Glutamatergic neuron (in vitro differentiated cells): ENCODE data around the gene ATP5MC3. TPM values are rescaled to one million over a fixed set of nuclear protein-coding genes. Genes with fewer than 3 reads are reported as not detected.

Experiments used
- DNase-seq: peaks from one replicate; pipeline ENCODE4 v3.0.0; 2022
- H3K27ac Mint-ChIP-seq: one replicate; pipeline ENCODE4 v1.8.0; 2020; ENCODE audit warnings: mild to moderate bottlenecking, mixed read lengths, inconsistent platforms; ENCODE audit not compliant: unreplicated experiment
- H3K27me3 Mint-ChIP-seq: one replicate; pipeline ENCODE4 v1.8.0; 2020; ENCODE audit warnings: mild to moderate bottlenecking, moderate library complexity, mixed read lengths, inconsistent platforms; ENCODE audit not compliant: unreplicated experiment
- H3K36me3 Mint-ChIP-seq: one replicate; pipeline ENCODE4 v1.8.0; 2020; ENCODE audit warnings: mild to moderate bottlenecking, mixed read lengths, inconsistent platforms; ENCODE audit not compliant: unreplicated experiment
- H3K4me1 Mint-ChIP-seq: one replicate; pipeline ENCODE4 v1.8.0; 2020; ENCODE audit warnings: mild to moderate bottlenecking, low read depth, mixed read lengths, inconsistent platforms; ENCODE audit not compliant: unreplicated experiment
- H3K4me3 Mint-ChIP-seq: one replicate; pipeline ENCODE4 v1.8.0; 2020; ENCODE audit warnings: mild to moderate bottlenecking, mixed read lengths, inconsistent platforms; ENCODE audit not compliant: unreplicated experiment
- H3K9me3 Mint-ChIP-seq: one replicate; pipeline ENCODE4 v1.8.0; 2020; ENCODE audit warnings: mild to moderate bottlenecking, moderate library complexity, mixed read lengths, inconsistent platforms; ENCODE audit not compliant: unreplicated experiment
- total RNA-seq: library from RNA; stranded (reverse); fragmentation: NEBNext Ultra II Directional; extraction: Animal tissue kit (Norgen Biotek cat#: 25700); gene quantifications from one replicate; pipeline ENCODE4 v1.2.1, GENCODE V29; 2021; ENCODE audit not compliant: unreplicated experiment
- TF ChIP-seq, protein P1 (sequence below): fragments of 200-600 bp; sonication (generic); IDR thresholded peaks from one replicate; pipeline ENCODE4 v1.5.0; 2021; ENCODE audit not compliant: partially characterized antibody, unreplicated experiment

ATP5MC3 gene
- total RNA-seq, 1 donor from 2014 or later = 220 TPM

DNA sequence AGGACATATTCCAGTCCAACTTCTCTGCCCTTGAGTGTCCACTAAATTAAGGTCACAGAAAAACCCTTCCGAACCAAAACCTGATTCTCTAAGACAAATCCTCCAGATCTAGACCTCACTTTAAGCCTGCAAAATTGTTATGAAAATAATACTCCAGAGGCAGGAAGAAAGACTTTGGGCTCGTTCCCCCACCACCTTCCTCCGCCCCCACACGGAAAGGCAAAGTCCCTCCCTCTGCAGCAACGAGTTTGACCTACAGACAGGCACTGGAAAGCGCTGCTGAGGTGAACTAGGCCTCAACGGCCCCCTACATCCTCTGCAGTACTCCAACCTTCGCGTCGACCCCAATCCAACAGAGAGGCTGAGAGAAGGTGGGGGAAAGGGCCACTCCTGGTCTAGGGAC lies 808 bp downstream of the ATP5MC3 start:
- peak overlapping the region; percentile 95 for H3K4me3 Mint-ChIP-seq
- no peaks in the 10 kb centered on the region for H3K36me3 Mint-ChIP-seq
- peak; percentile 30 for DNase-seq
- peaks cover 4% of the 10 kb centered on the region for H3K9me3 Mint-ChIP-seq
- peaks cover 9% of the 10 kb centered on the region for H3K27me3 Mint-ChIP-seq
- H3K27ac Mint-ChIP-seq = peak overlapping the region; percentile 85
- H3K4me1 Mint-ChIP-seq = peaks cover 7% of the 10 kb centered on the region
- TF ChIP-seq, protein P1, sequence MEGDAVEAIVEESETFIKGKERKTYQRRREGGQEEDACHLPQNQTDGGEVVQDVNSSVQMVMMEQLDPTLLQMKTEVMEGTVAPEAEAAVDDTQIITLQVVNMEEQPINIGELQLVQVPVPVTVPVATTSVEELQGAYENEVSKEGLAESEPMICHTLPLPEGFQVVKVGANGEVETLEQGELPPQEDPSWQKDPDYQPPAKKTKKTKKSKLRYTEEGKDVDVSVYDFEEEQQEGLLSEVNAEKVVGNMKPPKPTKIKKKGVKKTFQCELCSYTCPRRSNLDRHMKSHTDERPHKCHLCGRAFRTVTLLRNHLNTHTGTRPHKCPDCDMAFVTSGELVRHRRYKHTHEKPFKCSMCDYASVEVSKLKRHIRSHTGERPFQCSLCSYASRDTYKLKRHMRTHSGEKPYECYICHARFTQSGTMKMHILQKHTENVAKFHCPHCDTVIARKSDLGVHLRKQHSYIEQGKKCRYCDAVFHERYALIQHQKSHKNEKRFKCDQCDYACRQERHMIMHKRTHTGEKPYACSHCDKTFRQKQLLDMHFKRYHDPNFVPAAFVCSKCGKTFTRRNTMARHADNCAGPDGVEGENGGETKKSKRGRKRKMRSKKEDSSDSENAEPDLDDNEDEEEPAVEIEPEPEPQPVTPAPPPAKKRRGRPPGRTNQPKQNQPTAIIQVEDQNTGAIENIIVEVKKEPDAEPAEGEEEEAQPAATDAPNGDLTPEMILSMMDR = no peak

DNA sequence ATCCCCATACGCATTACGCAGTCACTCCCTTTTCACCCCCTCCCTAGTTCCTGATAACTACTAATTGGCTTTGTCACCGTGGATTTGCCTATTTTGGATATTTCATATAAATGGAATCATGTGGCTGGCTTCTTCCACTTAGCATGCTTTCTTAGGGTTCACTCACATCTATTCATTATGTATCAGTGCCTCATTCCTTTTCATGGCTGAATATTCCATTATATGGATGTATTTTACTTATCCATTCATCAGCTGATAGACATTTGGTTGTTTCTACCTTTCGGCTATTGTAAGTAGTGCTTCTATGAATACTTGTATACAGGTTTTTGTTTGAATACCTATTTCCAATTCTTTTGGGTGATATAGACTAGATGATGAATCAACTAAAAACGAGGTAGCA lies 4.9 kb downstream of the ATP5MC3 start:
- H3K9me3 Mint-ChIP-seq = peaks cover 2% of the 10 kb centered on the region
- H3K27ac Mint-ChIP-seq = no peak overlapping the region
- peaks cover 4% of the 10 kb centered on the region for H3K4me1 Mint-ChIP-seq
- no peaks in the 10 kb centered on the region for H3K36me3 Mint-ChIP-seq
- no peak for DNase-seq
- peaks cover 5% of the 10 kb centered on the region for H3K27me3 Mint-ChIP-seq
- TF ChIP-seq, protein P1 = no peak
- H3K4me3 Mint-ChIP-seq = no peak overlapping the region

DNA sequence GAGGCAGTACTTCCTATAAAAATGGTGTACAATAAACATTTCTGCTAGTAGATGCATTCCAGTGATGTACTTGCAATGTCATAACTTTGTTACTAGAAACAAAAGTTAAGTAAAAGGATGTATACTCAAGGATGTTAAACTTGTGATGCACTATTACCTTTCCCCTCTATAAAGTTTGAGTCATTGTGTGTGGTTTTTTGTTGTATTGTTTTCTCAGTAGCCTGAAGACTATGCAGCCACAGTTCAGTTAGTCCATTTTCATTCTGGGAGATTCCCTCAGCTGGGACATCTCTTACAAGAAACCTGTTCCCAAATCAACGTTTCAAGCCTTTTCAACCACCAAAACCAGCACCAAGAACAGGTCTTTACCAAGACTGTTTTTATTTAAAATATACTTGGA lies 5.6 kb downstream of the ATP5MC3 start:
- DNase-seq = no peak
- peaks cover 2% of the 10 kb centered on the region for H3K4me1 Mint-ChIP-seq
- H3K27ac Mint-ChIP-seq = no peak overlapping the region
- peaks cover 3% of the 10 kb centered on the region for H3K27me3 Mint-ChIP-seq
- TF ChIP-seq, protein P1 = no peak
- H3K36me3 Mint-ChIP-seq = no peaks in the 10 kb centered on the region
- H3K4me3 Mint-ChIP-seq = no peak overlapping the region
- no peaks in the 10 kb centered on the region for H3K9me3 Mint-ChIP-seq

DNA sequence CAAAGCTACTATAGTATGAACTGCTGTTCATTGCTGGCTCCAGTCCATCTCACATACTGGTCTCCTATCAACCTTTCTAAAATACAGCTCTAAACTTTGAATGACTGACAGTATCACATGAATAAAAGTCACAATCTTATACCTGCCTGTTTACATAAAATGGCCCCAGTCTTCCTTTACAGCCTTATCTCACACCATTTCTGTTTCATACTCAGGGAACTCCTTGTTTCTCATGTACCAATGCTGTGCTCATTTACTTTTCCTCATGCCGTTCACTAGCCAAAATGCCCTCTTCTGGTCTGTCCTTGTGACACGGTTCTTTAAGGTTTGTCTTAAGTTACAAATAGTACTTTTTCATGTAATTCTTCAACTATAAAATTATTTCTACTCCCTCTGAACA lies 6.2 kb downstream of the ATP5MC3 start:
- TF ChIP-seq, protein P1 = no peak
- H3K27me3 Mint-ChIP-seq = no peaks in the 10 kb centered on the region
- no peaks in the 10 kb centered on the region for H3K4me1 Mint-ChIP-seq
- no peak overlapping the region for H3K4me3 Mint-ChIP-seq
- DNase-seq = no peak
- H3K9me3 Mint-ChIP-seq = no peaks in the 10 kb centered on the region
- H3K36me3 Mint-ChIP-seq = no peaks in the 10 kb centered on the region
- H3K27ac Mint-ChIP-seq = no peak overlapping the region

DNA sequence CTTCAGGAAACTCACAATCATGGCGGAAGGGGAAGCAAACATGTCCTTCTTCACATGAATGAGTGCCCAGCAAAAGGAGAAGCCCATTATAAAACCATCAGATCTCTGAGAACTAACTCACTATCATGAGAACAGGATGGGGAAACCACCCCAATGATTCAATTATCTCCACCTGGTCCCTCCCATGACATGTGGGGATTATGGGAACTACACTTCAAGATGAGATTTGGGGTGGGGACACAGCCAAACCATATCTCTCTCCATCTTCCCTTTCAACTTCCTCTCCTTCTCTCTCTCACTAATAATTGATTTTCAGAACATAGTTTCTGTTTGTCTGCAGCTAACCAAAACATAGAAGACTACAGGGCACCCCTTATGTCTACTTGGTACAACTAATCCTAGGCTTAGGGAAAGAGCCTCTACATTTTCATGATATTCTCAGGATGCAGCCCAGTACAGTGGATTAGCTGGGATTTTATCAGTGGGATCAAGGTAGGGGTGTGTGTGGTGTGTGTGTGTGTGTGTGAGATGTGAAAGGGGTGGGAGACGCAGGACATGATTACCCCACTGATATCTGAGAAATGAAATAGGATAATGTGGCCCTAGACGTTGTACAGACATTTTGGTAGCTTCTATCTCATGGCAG lies 10.7 kb downstream of the ATP5MC3 start:
- no peaks in the 10 kb centered on the region for H3K36me3 Mint-ChIP-seq
- TF ChIP-seq, protein P1 = no peak
- no peak overlapping the region for H3K4me3 Mint-ChIP-seq

More for the DNA sequence above, 10.7 kb downstream of the ATP5MC3 start:
- peaks cover 13% of the 10 kb centered on the region for H3K9me3 Mint-ChIP-seq
- no peak overlapping the region for H3K27ac Mint-ChIP-seq
- no peak for DNase-seq
- H3K27me3 Mint-ChIP-seq = peaks cover 4% of the 10 kb centered on the region
- peaks cover 4% of the 10 kb centered on the region for H3K4me1 Mint-ChIP-seq
